Measurements from ENCODE around the gene COG2.
A peak's percentile ranks its signal among the peaks of the same experiment; 100 is the strongest.
"Not testable (repeated sequence)": the region's sequence is repeated elsewhere in the genome, so short reads cannot be mapped to it uniquely, and the experiment has no call there.

The COG2 gene

DNA sequence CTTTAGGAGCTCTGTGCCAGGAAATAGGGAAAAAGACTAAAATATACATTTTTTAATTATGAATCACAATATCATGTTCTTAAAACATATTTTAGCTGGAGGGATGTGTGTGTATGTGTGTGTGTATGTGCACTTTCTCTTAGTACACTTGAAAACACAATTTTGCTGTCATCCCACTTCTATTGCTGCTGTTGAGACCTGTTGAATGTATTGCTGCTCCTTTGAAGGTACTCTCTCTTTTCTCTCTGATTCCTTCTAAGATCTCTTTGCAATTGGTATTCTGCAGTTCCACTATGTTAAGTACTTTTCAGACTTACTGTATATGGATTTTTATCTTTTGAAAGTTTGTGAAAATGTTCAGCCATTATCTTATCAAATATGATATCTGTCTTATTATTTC lies 43.5 kb upstream of the COG2 start:
- H3K79me2 ChIP-seq (ENCODE audit: control insufficient read depth, insufficient read depth, low read length): no peaks in the 10 kb centered on the region
- H3K36me3 ChIP-seq (ENCODE audit: control insufficient read depth, insufficient read depth, low read length): no peaks in the 10 kb centered on the region

DNA sequence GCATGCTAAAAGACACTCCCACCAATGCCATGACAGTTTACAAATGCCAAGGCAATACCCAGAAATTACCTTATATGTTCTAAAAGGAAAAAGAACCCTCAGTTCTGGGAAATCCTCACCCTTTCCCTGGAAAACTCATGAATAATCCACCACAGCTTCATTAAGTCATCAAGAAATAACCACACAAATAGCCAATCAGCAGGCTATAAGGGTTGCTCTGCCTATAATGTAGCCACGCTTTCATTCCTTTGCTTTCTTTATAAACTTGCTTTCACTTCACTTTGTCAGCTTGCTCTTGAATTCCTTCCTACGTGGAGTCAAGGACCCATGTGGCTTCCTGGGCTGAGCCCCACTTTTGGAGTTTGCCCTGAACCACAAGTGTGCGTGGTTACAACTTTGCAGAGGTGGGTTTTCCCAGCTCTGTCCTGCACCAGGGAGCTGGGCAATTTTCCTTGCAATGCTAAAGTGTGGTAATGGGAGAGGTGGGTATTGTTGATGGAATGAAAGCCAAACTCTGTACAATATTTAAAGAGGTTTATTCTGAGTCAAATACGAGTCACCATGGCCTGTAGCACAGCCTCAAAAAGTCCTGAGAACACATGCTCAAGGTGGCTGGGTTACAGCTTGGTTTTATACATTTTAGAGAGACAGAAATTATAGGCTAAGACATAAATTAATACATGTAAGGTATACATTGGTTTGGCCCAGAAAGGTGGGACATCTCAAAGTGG lies 42.2 kb upstream of the COG2 start:
- Histone ChIP-seq H4K5ac (ENCODE audit: low read length) (no peak overlapping the region), H2BK5ac (ENCODE audit: low read length) (no peak overlapping the region), H3K4me2 (ENCODE audit: low read length) (no peak overlapping the region), H4K8ac (ENCODE audit: low read depth, low read length) (no peak overlapping the region), H2AK5ac (ENCODE audit: low read length) (no peak overlapping the region), H3K36me3 (ENCODE audit: control insufficient read depth, insufficient read depth, low read length) (no peaks in the 10 kb centered on the region), H3K4ac (ENCODE audit: low read depth, low read length) (no peak overlapping the region), H3K9ac (ENCODE audit: low read length) (no peak overlapping the region), H3K18ac (ENCODE audit: low read length) (no peak overlapping the region), H2BK120ac (ENCODE audit: low read depth, low read length) (no peak overlapping the region), H3K23ac (ENCODE audit: low read length) (no peak overlapping the region), H3K56ac (ENCODE audit: low read length) (no peak overlapping the region), H3K79me1 (ENCODE audit: low read length) (no peaks in the 10 kb centered on the region), H3K27me3 (ENCODE audit: insufficient read depth, low read length, poor library complexity) (no peaks in the 10 kb centered on the region), H2BK15ac (replicated peaks; ENCODE audit: low read depth) (no peak overlapping the region), H3K27ac (ENCODE audit: low read depth, low read length) (no peak overlapping the region), H3K4me1 (ENCODE audit: control insufficient read depth, low read depth, low read length) (no peaks in the 10 kb centered on the region), H3K79me2 (ENCODE audit: control insufficient read depth, insufficient read depth, low read length) (no peaks in the 10 kb centered on the region), H3K4me3 (ENCODE audit: low read length) (no peak overlapping the region)
- no CpG with 5 or more reads among the region's 4 CpGs for WGBS (ENCODE audit: extremely low coverage, insufficient coverage, low lambda C conversion rate)
- no peak for DNase-seq

More for the DNA sequence above, 43.5 kb upstream of the COG2 start:
- Histone ChIP-seq H3K18ac (ENCODE audit: low read length) (no peak overlapping the region), H4K5ac (ENCODE audit: low read length) (no peak overlapping the region), H3K27ac (ENCODE audit: low read depth, low read length) (no peak overlapping the region), H3K4ac (ENCODE audit: low read depth, low read length) (no peak overlapping the region), H3K4me1 (ENCODE audit: control insufficient read depth, low read depth, low read length) (no peaks in the 10 kb centered on the region), H3K56ac (ENCODE audit: low read length) (no peak overlapping the region), H2BK120ac (ENCODE audit: low read depth, low read length) (no peak overlapping the region), H3K9ac (ENCODE audit: low read length) (no peak overlapping the region), H4K8ac (ENCODE audit: low read depth, low read length) (no peak overlapping the region), H2AK5ac (ENCODE audit: low read length) (no peak overlapping the region), H3K4me2 (ENCODE audit: low read length) (no peak overlapping the region), H3K27me3 (ENCODE audit: insufficient read depth, low read length, poor library complexity) (no peaks in the 10 kb centered on the region), H2BK15ac (replicated peaks; ENCODE audit: low read depth) (no peak overlapping the region), H3K23ac (ENCODE audit: low read length) (no peak overlapping the region), H3K79me1 (ENCODE audit: low read length) (no peaks in the 10 kb centered on the region), H2BK5ac (ENCODE audit: low read length) (no peak overlapping the region), H3K4me3 (ENCODE audit: low read length) (no peak overlapping the region)
- no peak for DNase-seq

GRCh38 chr1:230600657-230601400 lies 41.5 kb upstream of the COG2 start:
- H4K5ac ChIP-seq (ENCODE audit: low read length); H3K4me1 ChIP-seq (ENCODE audit: control insufficient read depth, low read depth, low read length); H3K27me3 ChIP-seq (ENCODE audit: insufficient read depth, low read length, poor library complexity); H3K23ac ChIP-seq (ENCODE audit: low read length); H3K27ac ChIP-seq (ENCODE audit: low read depth, low read length); H4K8ac ChIP-seq (ENCODE audit: low read depth, low read length); H3K79me1 ChIP-seq (ENCODE audit: low read length); H3K4me3 ChIP-seq (ENCODE audit: low read length); H3K56ac ChIP-seq (ENCODE audit: low read length); H3K36me3 ChIP-seq (ENCODE audit: control insufficient read depth, insufficient read depth, low read length); H2BK5ac ChIP-seq (ENCODE audit: low read length); H3K9ac ChIP-seq (ENCODE audit: low read length); H2BK15ac ChIP-seq (replicated peaks; ENCODE audit: low read depth); H3K79me2 ChIP-seq (ENCODE audit: control insufficient read depth, insufficient read depth, low read length); H3K18ac ChIP-seq (ENCODE audit: low read length); H3K4ac ChIP-seq (ENCODE audit: low read depth, low read length); H2BK120ac ChIP-seq (ENCODE audit: low read depth, low read length); H3K4me2 ChIP-seq (ENCODE audit: low read length); H2AK5ac ChIP-seq (ENCODE audit: low read length): not testable (repeated sequence)
- DNase-seq: peak; percentile 36
- no CpG with 5 or more reads among the region's 2 CpGs for WGBS (ENCODE audit: extremely low coverage, insufficient coverage, low lambda C conversion rate)

DNA sequence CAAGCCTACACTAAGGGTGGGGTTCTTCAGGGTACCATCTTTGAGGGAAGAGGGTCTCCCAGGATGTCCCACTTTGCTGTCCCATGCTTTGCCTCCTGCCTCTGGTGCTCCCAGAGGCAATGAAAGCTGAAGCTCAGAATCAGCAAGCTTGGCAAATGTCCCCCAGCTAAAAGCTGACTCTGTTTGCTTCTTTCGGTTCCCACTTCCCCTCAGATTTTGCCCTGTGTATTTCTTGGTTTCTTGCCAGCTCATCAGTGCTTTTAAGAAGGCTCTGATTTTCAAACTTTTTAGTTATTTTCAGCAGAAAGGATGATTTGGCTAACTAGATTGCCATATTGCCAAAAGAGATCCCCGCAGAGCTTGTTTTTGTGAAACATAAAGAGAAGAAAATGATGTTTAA lies 33.1 kb upstream of the COG2 start:
- DNase-seq: no peak
- H2BK5ac ChIP-seq (ENCODE audit: low read length): no peak overlapping the region
- H3K56ac ChIP-seq (ENCODE audit: low read length): no peak overlapping the region
- H3K4me3 ChIP-seq (ENCODE audit: low read length): no peak overlapping the region
- no peak overlapping the region for H3K23ac ChIP-seq (ENCODE audit: low read length)
- no peak overlapping the region for H3K18ac ChIP-seq (ENCODE audit: low read length)
- H3K9ac ChIP-seq (ENCODE audit: low read length): no peak overlapping the region
- H4K5ac ChIP-seq (ENCODE audit: low read length): no peak overlapping the region
- no peaks in the 10 kb centered on the region for H3K4me1 ChIP-seq (ENCODE audit: control insufficient read depth, low read depth, low read length)
- H2BK120ac ChIP-seq (ENCODE audit: low read depth, low read length): no peak overlapping the region
- no peaks in the 10 kb centered on the region for H3K36me3 ChIP-seq (ENCODE audit: control insufficient read depth, insufficient read depth, low read length)
- H3K4ac ChIP-seq (ENCODE audit: low read depth, low read length): no peak overlapping the region
- no CpG with 5 or more reads among the region's 2 CpGs for WGBS (ENCODE audit: extremely low coverage, insufficient coverage, low lambda C conversion rate)
- no peak overlapping the region for H3K4me2 ChIP-seq (ENCODE audit: low read length)
- H2BK15ac ChIP-seq (replicated peaks; ENCODE audit: low read depth): no peak overlapping the region
- H3K79me2 ChIP-seq (ENCODE audit: control insufficient read depth, insufficient read depth, low read length): no peaks in the 10 kb centered on the region
- no peak overlapping the region for H2AK5ac ChIP-seq (ENCODE audit: low read length)
- no peak overlapping the region for H3K27ac ChIP-seq (ENCODE audit: low read depth, low read length)
- no peak overlapping the region for H4K8ac ChIP-seq (ENCODE audit: low read depth, low read length)
- H3K27me3 ChIP-seq (ENCODE audit: insufficient read depth, low read length, poor library complexity): no peaks in the 10 kb centered on the region
- no peaks in the 10 kb centered on the region for H3K79me1 ChIP-seq (ENCODE audit: low read length)

- Histone ChIP-seq H3K4me1 (ENCODE audit: control insufficient read depth, low read depth, low read length) (no peaks in the 10 kb centered on the region), H3K56ac (ENCODE audit: low read length) (no peak overlapping the region), H3K27ac (ENCODE audit: low read depth, low read length) (no peak overlapping the region), H3K4me3 (ENCODE audit: low read length) (no peak overlapping the region), H2BK5ac (ENCODE audit: low read length) (no peak overlapping the region), H3K18ac (ENCODE audit: low read length) (no peak overlapping the region), H2BK120ac (ENCODE audit: low read depth, low read length) (no peak overlapping the region), H2AK5ac (ENCODE audit: low read length) (no peak overlapping the region), H4K5ac (ENCODE audit: low read length) (no peak overlapping the region), H3K9ac (ENCODE audit: low read length) (no peak overlapping the region), H3K36me3 (ENCODE audit: control insufficient read depth, insufficient read depth, low read length) (no peaks in the 10 kb centered on the region), H3K4ac (ENCODE audit: low read depth, low read length) (no peak overlapping the region), H3K79me1 (ENCODE audit: low read length) (no peaks in the 10 kb centered on the region), H3K79me2 (ENCODE audit: control insufficient read depth, insufficient read depth, low read length) (no peaks in the 10 kb centered on the region), H2BK15ac (replicated peaks; ENCODE audit: low read depth) (no peak overlapping the region), H3K27me3 (ENCODE audit: insufficient read depth, low read length, poor library complexity) (no peaks in the 10 kb centered on the region), H4K8ac (ENCODE audit: low read depth, low read length) (no peak overlapping the region), H3K23ac (ENCODE audit: low read length) (no peak overlapping the region), H3K4me2 (ENCODE audit: low read length) (no peak overlapping the region)
- no peak for DNase-seq
- WGBS (ENCODE audit: extremely low coverage, insufficient coverage, low lambda C conversion rate): no CpG with 5 or more reads among the region's 1 CpG
Observed at GRCh38 chr1:230610589-230610988, 31.7 kb upstream of the COG2 start.
